Adrenal gland (tissue), 5 donors: ENCODE results near the gene NAA38.
A peak's percentile ranks its signal among the peaks of the same experiment; 100 is the strongest.

Experiments
- CTCF ChIP-seq, 6 experiments: fragments of 450-650 bp in 4 of 6; fragments of 200-600 bp in 2 of 6; sonication (generic) in 1 of 6; IDR thresholded peaks; 1 replicate in 5 of 6; 2 replicates in 1 of 6; pipeline versions ENCODE4 v1.5.1 to v1.8.0; 2016 to 2021; ENCODE audit warnings: antibody characterized with exemption in 6 of 6, mild to moderate bottlenecking in 2 of 6, moderate library complexity in 1 of 6
- POLR2A ChIP-seq, 2 donors: fragments of 450-650 bp; IDR thresholded peaks; one replicate each; pipeline ENCODE4 v1.6.1; 2017; ENCODE audit warnings: antibody characterized with exemption in 2 of 2, mild to moderate bottlenecking in 2 of 2, moderate library complexity in 1 of 2
- donor health status: DM: no; HTN: no; CAD: no.

- TF ChIP-seq CTCF (IDR thresholded peaks at IDR 0.05) (no peak), POLR2A (IDR thresholded peaks at IDR 0.05) (peak in 1 of 2 donors; percentile 81)
Observed at GRCh38 chr17:7887482-7888183, 30.3 kb upstream of the NAA38 start.
